Measurements from ENCODE around the gene DDX47. TPM values are rescaled to one million over a fixed set of nuclear protein-coding genes. Genes with fewer than 3 reads are reported as not detected.
"Not testable (repeated sequence)": the region's sequence is repeated elsewhere in the genome, so short reads cannot be mapped to it uniquely, and the experiment has no call there.

Gene DDX47
- total RNA-seq, 5 donors from 2014 or later (not counting 1 experiment from before 2014, with no cell fraction given): 60.4 to 141 (median 69.8) TPM

- H3K4me3 ChIP-seq (ENCODE audit: control insufficient read depth in 1 of 2, extremely low read depth in 1 of 2, low read length in 1 of 2): no peak overlapping the region
- DNase-seq (no peak), ATAC-seq (replicated peaks in 1 of 4) (no peak)
- H3K4me1 Mint-ChIP-seq: peaks cover 20 to 26% (median 24%) of the 10 kb centered on the region in 3 donors
- 80% methylated on average over 6 of the region's 8 CpGs for WGBS (ENCODE audit: insufficient coverage)
- H3K27ac ChIP-seq (ENCODE audit: low read length): no peak overlapping the region
- ChIA-PET POLR2A (interaction anchor here (0.6 to 1.0 kb wide), 2 partner anchors 9 to 13 kb away, joined by 3 to 5 read pairs; no protein-coding TSS in a partner anchor), CTCF (interaction anchor here (0.7 to 1.3 kb wide), 2 partner anchors 12 to 307 kb away, joined by 3 read pairs; no protein-coding TSS in a partner anchor)
- no peaks in the 10 kb centered on the region for H3K27me3 ChIP-seq (replicated peaks in 1 of 2; ENCODE audit: control insufficient read depth in 2 of 2, extremely low read depth in 1 of 2, insufficient read depth in 2 of 2, low read length in 1 of 2)
- no peak overlapping the region for H3K27ac Mint-ChIP-seq
- no peaks in the 10 kb centered on the region for H3K36me3 Mint-ChIP-seq
- no peaks in the 10 kb centered on the region for H3K9me3 ChIP-seq
- peaks cover 0 to 9% of the 10 kb centered on the region in 2 experiments for H3K4me1 ChIP-seq (ENCODE audit: control insufficient read depth in 1 of 2, extremely low read depth in 1 of 2, insufficient read depth in 2 of 2, low read length in 2 of 2)
- H3K36me3 ChIP-seq (ENCODE audit: control insufficient read depth in 2 of 2, extremely low read depth in 1 of 2, insufficient read depth in 1 of 2, low read length in 1 of 2): no peaks in the 10 kb centered on the region
- H3K9me3 Mint-ChIP-seq: no peaks in the 10 kb centered on the region
- no peaks in the 10 kb centered on the region for H3K27me3 Mint-ChIP-seq
- no peak overlapping the region for H3K4me3 Mint-ChIP-seq
These were observed 13.8 kb upstream of the DDX47 start for GRCh38 chr12:12799163-12799920.

GRCh38 chr12:12800406-12801180 lies 12.6 kb upstream of the DDX47 start:
- Histone ChIP-seq H3K36me3 (ENCODE audit: control insufficient read depth in 2 of 2, extremely low read depth in 1 of 2, insufficient read depth in 1 of 2, low read length in 1 of 2) (no peaks in the 10 kb centered on the region), H3K9me3 (no peaks in the 10 kb centered on the region), H3K4me1 (ENCODE audit: control insufficient read depth in 1 of 2, extremely low read depth in 1 of 2, insufficient read depth in 2 of 2, low read length in 2 of 2) (peaks cover 0 to 9% of the 10 kb centered on the region in 2 experiments), H3K4me3 (ENCODE audit: control insufficient read depth in 1 of 2, extremely low read depth in 1 of 2, low read length in 1 of 2) (no peak overlapping the region), H3K27ac (ENCODE audit: low read length) (no peak overlapping the region), H3K27me3 (replicated peaks in 1 of 2; ENCODE audit: control insufficient read depth in 2 of 2, extremely low read depth in 1 of 2, insufficient read depth in 2 of 2, low read length in 1 of 2) (no peaks in the 10 kb centered on the region)
- 85% methylated on average over 8 of the region's 9 CpGs for WGBS (ENCODE audit: insufficient coverage)
- POLR2A ChIA-PET: interaction anchor here (0.6 to 1.0 kb wide), 4 partner anchors 8 to 48 kb away, joined by 3 to 11 read pairs (median 6); no protein-coding TSS in a partner anchor
- Mint-ChIP-seq H3K27ac (no peak overlapping the region), H3K27me3 (no peaks in the 10 kb centered on the region), H3K36me3 (no peaks in the 10 kb centered on the region), H3K9me3 (no peaks in the 10 kb centered on the region), H3K4me3 (no peak overlapping the region), H3K4me1 (peaks cover 24 to 36% (median 31%) of the 10 kb centered on the region in 3 donors)
- no peak for ATAC-seq (replicated peaks in 1 of 4)
- no peak for DNase-seq
- CTCF ChIA-PET: interaction anchor here in 1 of 2 donors (0.5 to 0.9 kb wide), 2 partner anchors 8 to 38 kb away, joined by 3 read pairs; no protein-coding TSS in a partner anchor

GRCh38 chr12:12801656-12802055 lies 11.5 kb upstream of the DDX47 start:
- H3K27me3 ChIP-seq (replicated peaks in 1 of 2; ENCODE audit: control insufficient read depth in 2 of 2, extremely low read depth in 1 of 2, insufficient read depth in 2 of 2, low read length in 1 of 2); H3K27ac ChIP-seq (ENCODE audit: low read length); H3K27me3 Mint-ChIP-seq; H3K4me3 ChIP-seq (ENCODE audit: control insufficient read depth in 1 of 2, extremely low read depth in 1 of 2, low read length in 1 of 2); DNase-seq; H3K4me3 Mint-ChIP-seq; H3K9me3 Mint-ChIP-seq; H3K36me3 Mint-ChIP-seq; POLR2A ChIA-PET; H3K9me3 ChIP-seq; ATAC-seq (replicated peaks in 1 of 4); H3K36me3 ChIP-seq (ENCODE audit: control insufficient read depth in 2 of 2, extremely low read depth in 1 of 2, insufficient read depth in 1 of 2, low read length in 1 of 2): not testable (repeated sequence)
- Mint-ChIP-seq H3K4me1 (peaks cover 33 to 44% (median 38%) of the 10 kb centered on the region in 3 donors), H3K27ac (peak overlapping the region in 1 of 2 donors; percentile 37)
- WGBS (ENCODE audit: insufficient coverage): no CpG with 5 or more reads among the region's 4 CpGs
- CTCF ChIA-PET: interaction anchor here (0.7 to 0.9 kb wide), 3 partner anchors 9 to 33 kb away, joined by 3 to 5 read pairs (median 3); no protein-coding TSS in a partner anchor
- peaks cover under 1 to 12% of the 10 kb centered on the region in 2 experiments for H3K4me1 ChIP-seq (ENCODE audit: control insufficient read depth in 1 of 2, extremely low read depth in 1 of 2, insufficient read depth in 2 of 2, low read length in 2 of 2)

GRCh38 chr12:12803186-12803585 lies 10.0 kb upstream of the DDX47 start:
- ChIA-PET CTCF (interaction anchor here (0.6 to 1.0 kb wide), 3 partner anchors 11 to 84 kb away, joined by 3 to 4 read pairs (median 3); no protein-coding TSS in a partner anchor), POLR2A (interaction anchor here (0.5 to 0.9 kb wide), 8 partner anchors 8 to 1037 kb away, joined by 3 to 9 read pairs (median 4); no protein-coding TSS in a partner anchor)
- 53% methylated on average over 2 of the region's 2 CpGs for WGBS (ENCODE audit: insufficient coverage)
- Histone ChIP-seq H3K27me3 (replicated peaks in 1 of 2; ENCODE audit: control insufficient read depth in 2 of 2, extremely low read depth in 1 of 2, insufficient read depth in 2 of 2, low read length in 1 of 2) (no peaks in the 10 kb centered on the region), H3K4me1 (ENCODE audit: control insufficient read depth in 1 of 2, extremely low read depth in 1 of 2, insufficient read depth in 2 of 2, low read length in 2 of 2) (peaks cover 13 to 26% of the 10 kb centered on the region in 2 experiments), H3K9me3 (no peaks in the 10 kb centered on the region), H3K27ac (ENCODE audit: low read length) (peak overlapping the region; percentile 9), H3K36me3 (ENCODE audit: control insufficient read depth in 2 of 2, extremely low read depth in 1 of 2, insufficient read depth in 1 of 2, low read length in 1 of 2) (no peaks in the 10 kb centered on the region), H3K4me3 (ENCODE audit: control insufficient read depth in 1 of 2, extremely low read depth in 1 of 2, low read length in 1 of 2) (no peak overlapping the region)
- Mint-ChIP-seq H3K9me3 (no peaks in the 10 kb centered on the region), H3K4me3 (peak overlapping the region in 2 of 3 donors; percentile 2 to 4), H3K27me3 (no peaks in the 10 kb centered on the region), H3K27ac (peak overlapping the region; percentile 11 to 82), H3K36me3 (no peaks in the 10 kb centered on the region), H3K4me1 (peaks cover 49 to 58% (median 52%) of the 10 kb centered on the region in 3 donors)
- peak in 4 of 35 experiments; percentile 18 to 42 (median 40) for DNase-seq
- ATAC-seq (replicated peaks in 1 of 4): peak in 3 of 4 experiments; percentile 54 to 77 (median 72)

- ATAC-seq (replicated peaks in 1 of 4): no peak
- Histone ChIP-seq H3K4me1 (ENCODE audit: control insufficient read depth in 1 of 2, extremely low read depth in 1 of 2, insufficient read depth in 2 of 2, low read length in 2 of 2) (peaks cover 20 to 34% of the 10 kb centered on the region in 2 experiments), H3K4me3 (ENCODE audit: control insufficient read depth in 1 of 2, extremely low read depth in 1 of 2, low read length in 1 of 2) (no peak overlapping the region), H3K27me3 (replicated peaks in 1 of 2; ENCODE audit: control insufficient read depth in 2 of 2, extremely low read depth in 1 of 2, insufficient read depth in 2 of 2, low read length in 1 of 2) (no peaks in the 10 kb centered on the region), H3K36me3 (ENCODE audit: control insufficient read depth in 2 of 2, extremely low read depth in 1 of 2, insufficient read depth in 1 of 2, low read length in 1 of 2) (no peaks in the 10 kb centered on the region), H3K27ac (ENCODE audit: low read length) (no peak overlapping the region), H3K9me3 (no peaks in the 10 kb centered on the region)
- Mint-ChIP-seq H3K9me3 (no peaks in the 10 kb centered on the region), H3K4me1 (peaks cover 57 to 66% (median 60%) of the 10 kb centered on the region in 3 donors), H3K27ac (peak overlapping the region; percentile 93 to 100), H3K4me3 (no peak overlapping the region), H3K27me3 (no peaks in the 10 kb centered on the region), H3K36me3 (no peaks in the 10 kb centered on the region)
- ChIA-PET POLR2A (interaction anchor here in 1 of 2 donors (0.7 kb wide), 2 partner anchors 11 to 428 kb away, joined by 3 to 5 read pairs; no protein-coding TSS in a partner anchor), CTCF (interaction anchor here (0.6 to 1.0 kb wide), 3 partner anchors 15 to 30 kb away, joined by 3 to 4 read pairs (median 4); no protein-coding TSS in a partner anchor)
- DNase-seq: no peak
- no CpG with 5 or more reads among the region's 6 CpGs for WGBS (ENCODE audit: insufficient coverage)
These were observed 9.1 kb upstream of the DDX47 start for GRCh38 chr12:12804011-12804410.
